Measurements from ENCODE around the gene PPARA. TPM values are rescaled to one million over a fixed set of nuclear protein-coding genes. Genes with fewer than 3 reads are reported as not detected.

The PPARA gene
- total and polyA plus RNA-seq, 2 experiments from 2014 or later = 8.7 to 14.4 TPM

DNA sequence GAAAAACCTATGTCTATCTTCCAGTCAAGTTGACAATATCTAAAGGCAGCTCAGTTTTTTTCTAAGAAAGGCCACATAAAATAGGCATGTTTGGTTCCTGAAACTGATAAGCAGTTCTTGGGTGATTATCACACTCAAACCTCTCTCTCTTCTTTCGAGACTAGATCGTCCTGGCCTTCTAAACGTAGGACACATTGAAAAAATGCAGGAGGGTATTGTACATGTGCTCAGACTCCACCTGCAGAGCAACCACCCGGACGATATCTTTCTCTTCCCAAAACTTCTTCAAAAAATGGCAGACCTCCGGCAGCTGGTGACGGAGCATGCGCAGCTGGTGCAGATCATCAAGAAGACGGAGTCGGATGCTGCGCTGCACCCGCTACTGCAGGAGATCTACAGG is 84.6 kb downstream of the PPARA start:
- DNase-seq = no peak
- H3K4me1 ChIP-seq (ENCODE audit: insufficient read depth) = peaks cover under 1% of the 10 kb centered on the region; the same call in 1 of the 2 replicates
- H3F3A ChIP-seq (ENCODE audit: insufficient read depth) = no peaks in the 10 kb centered on the region
- H3K27ac ChIP-seq = no peak overlapping the region
- H3K9me3 ChIP-seq (ENCODE audit: low read depth) = no peaks in the 10 kb centered on the region
- no peak overlapping the region for H2AFZ ChIP-seq
- H4K20me1 ChIP-seq (ENCODE audit: insufficient read depth) = no peaks in the 10 kb centered on the region
- no peaks in the 10 kb centered on the region for H3K9me2 ChIP-seq (ENCODE audit: insufficient read depth)
- WGBS, 2 experiments (ENCODE audit: low coverage in 1 of 2, low lambda C conversion rate in 2 of 2, missing lambda C conversion rate in 2 of 2) = 96 to 97% methylated on average over 12 of the region's 12 CpGs
- no peak overlapping the region for H3K4me2 ChIP-seq (ENCODE audit: unreplicated experiment)
- in situ Hi-C loops (cut with MboI) = no loop called here
- H3K9ac ChIP-seq = no peak overlapping the region
- no peaks in the 10 kb centered on the region for H3K27me3 ChIP-seq (replicated peaks; ENCODE audit: insufficient read depth)
- peaks cover 5% of the 10 kb centered on the region; the same call in 1 of the 2 replicates for H3K36me3 ChIP-seq (ENCODE audit: low read depth)
- no peaks in the 10 kb centered on the region for H3K79me2 ChIP-seq (ENCODE audit: insufficient read depth)
- H3K4me3 ChIP-seq = no peak overlapping the region
- TF ChIP-seq EZH2phosphoT487 (IDR thresholded peaks at IDR 0.05; ENCODE audit: insufficient read depth, low read depth) = no peak
- TF ChIP-seq EZH2 (IDR thresholded peaks at IDR 0.05; ENCODE audit: insufficient read depth, poor library complexity, severe bottlenecking) = no peak

DNA sequence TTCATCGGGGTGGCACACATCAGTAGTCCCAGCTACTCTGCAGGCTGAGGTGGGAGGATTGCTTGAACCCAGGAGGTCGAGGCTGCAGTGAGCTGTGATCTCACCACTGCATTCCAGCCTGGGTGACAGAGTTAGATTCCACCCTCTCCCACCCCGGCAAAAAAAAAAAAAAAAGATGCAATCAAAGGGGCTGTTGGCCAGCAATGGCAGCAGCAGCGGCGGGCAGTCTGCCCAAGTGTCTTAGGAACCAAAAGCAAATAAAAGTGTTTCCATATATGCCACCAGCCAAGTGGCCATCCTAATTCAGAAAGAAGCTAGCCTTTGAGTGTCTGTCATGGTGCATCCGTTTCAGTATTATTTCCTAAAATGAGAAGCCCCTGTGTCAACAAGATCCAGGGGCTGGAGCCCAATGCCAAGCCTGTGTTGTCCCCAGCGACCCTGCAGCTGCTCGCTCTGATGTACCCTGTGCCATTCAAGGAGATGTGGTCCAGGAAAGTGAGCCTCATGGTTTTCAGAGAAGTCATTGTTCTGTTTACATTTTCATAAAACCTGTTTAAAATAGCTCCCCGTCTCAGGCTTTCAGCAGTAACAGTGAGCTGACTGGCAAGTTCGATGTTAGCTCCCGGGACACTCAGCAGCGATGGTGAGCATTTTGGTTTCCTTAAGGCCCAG is 87.3 kb downstream of the PPARA start:
- WGBS, 2 experiments (ENCODE audit: low coverage in 1 of 2, low lambda C conversion rate in 2 of 2, missing lambda C conversion rate in 2 of 2) = 89 to 92% methylated on average over 12 of the region's 12 CpGs
- DNase-seq = no peak
- in situ Hi-C loops (cut with MboI) = no loop called here

DNA sequence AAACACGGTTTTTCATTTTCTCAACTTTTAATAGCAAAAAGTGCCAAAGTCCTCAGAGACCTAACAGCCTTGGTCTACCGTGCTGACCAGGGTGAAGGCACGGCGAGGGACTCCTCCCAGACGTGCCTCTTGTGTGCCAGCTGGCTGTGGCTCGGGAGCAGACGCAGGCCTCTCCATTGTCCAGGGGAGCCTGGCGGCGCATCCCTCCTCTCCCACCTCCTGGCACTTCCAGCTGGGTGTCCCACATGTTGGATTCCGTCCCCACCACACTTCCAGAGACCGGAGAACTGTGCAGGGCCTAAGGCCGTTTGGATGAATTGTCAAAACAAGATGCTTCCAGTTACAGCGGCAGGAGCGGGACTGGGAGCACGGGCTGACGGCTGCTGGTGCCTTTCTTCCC is 88.2 kb downstream of the PPARA start:
- H3F3A ChIP-seq (ENCODE audit: insufficient read depth) = peaks cover 4% of the 10 kb centered on the region; the same call in 1 of the 2 replicates
- TF ChIP-seq EZH2phosphoT487 (IDR thresholded peaks at IDR 0.05; ENCODE audit: insufficient read depth, low read depth) = no peak
- no peak for TF ChIP-seq EZH2 (IDR thresholded peaks at IDR 0.05; ENCODE audit: insufficient read depth, poor library complexity, severe bottlenecking)
- H3K27me3 ChIP-seq (replicated peaks; ENCODE audit: insufficient read depth) = no peaks in the 10 kb centered on the region
- H2AFZ ChIP-seq = no peak overlapping the region
- no peaks in the 10 kb centered on the region for H3K4me1 ChIP-seq (ENCODE audit: insufficient read depth)
- no peak overlapping the region for H3K27ac ChIP-seq
- H3K9ac ChIP-seq = no peak overlapping the region
- no peaks in the 10 kb centered on the region for H3K9me3 ChIP-seq (ENCODE audit: low read depth)
- no peak overlapping the region for H3K4me3 ChIP-seq
- peaks cover 5% of the 10 kb centered on the region; the same call in 1 of the 2 replicates for H3K36me3 ChIP-seq (ENCODE audit: low read depth)
- no peak for DNase-seq
- H3K4me2 ChIP-seq (ENCODE audit: unreplicated experiment) = no peak overlapping the region
- H3K9me2 ChIP-seq (ENCODE audit: insufficient read depth) = no peaks in the 10 kb centered on the region
- no peaks in the 10 kb centered on the region for H3K79me2 ChIP-seq (ENCODE audit: insufficient read depth)
- H4K20me1 ChIP-seq (ENCODE audit: insufficient read depth) = no peaks in the 10 kb centered on the region
- WGBS, 2 experiments (ENCODE audit: low coverage in 1 of 2, low lambda C conversion rate in 2 of 2, missing lambda C conversion rate in 2 of 2) = 90 to 93% methylated on average over 16 of the region's 16 CpGs
- in situ Hi-C loops (cut with MboI) = no loop called here

More for the DNA sequence above, 87.3 kb downstream of the PPARA start:
- H3K27me3 ChIP-seq (replicated peaks; ENCODE audit: insufficient read depth) = no peaks in the 10 kb centered on the region
- H3K36me3 ChIP-seq (ENCODE audit: low read depth) = peaks cover 5% of the 10 kb centered on the region; the same call in 1 of the 2 replicates
- H3K4me2 ChIP-seq (ENCODE audit: unreplicated experiment) = no peak overlapping the region
- H4K20me1 ChIP-seq (ENCODE audit: insufficient read depth) = no peaks in the 10 kb centered on the region
- no peak overlapping the region for H3K9ac ChIP-seq
- TF ChIP-seq EZH2phosphoT487 (IDR thresholded peaks at IDR 0.05; ENCODE audit: insufficient read depth, low read depth) = no peak
- TF ChIP-seq EZH2 (IDR thresholded peaks at IDR 0.05; ENCODE audit: insufficient read depth, poor library complexity, severe bottlenecking) = no peak
- H3K9me2 ChIP-seq (ENCODE audit: insufficient read depth) = no peaks in the 10 kb centered on the region
- H3K9me3 ChIP-seq (ENCODE audit: low read depth) = no peaks in the 10 kb centered on the region
- H3K79me2 ChIP-seq (ENCODE audit: insufficient read depth) = no peaks in the 10 kb centered on the region
- no peaks in the 10 kb centered on the region for H3K4me1 ChIP-seq (ENCODE audit: insufficient read depth)
- no peak overlapping the region for H2AFZ ChIP-seq
- H3K4me3 ChIP-seq = no peak overlapping the region
- H3F3A ChIP-seq (ENCODE audit: insufficient read depth) = peaks cover 4% of the 10 kb centered on the region; the same call in 1 of the 2 replicates
- no peak overlapping the region for H3K27ac ChIP-seq

DNA sequence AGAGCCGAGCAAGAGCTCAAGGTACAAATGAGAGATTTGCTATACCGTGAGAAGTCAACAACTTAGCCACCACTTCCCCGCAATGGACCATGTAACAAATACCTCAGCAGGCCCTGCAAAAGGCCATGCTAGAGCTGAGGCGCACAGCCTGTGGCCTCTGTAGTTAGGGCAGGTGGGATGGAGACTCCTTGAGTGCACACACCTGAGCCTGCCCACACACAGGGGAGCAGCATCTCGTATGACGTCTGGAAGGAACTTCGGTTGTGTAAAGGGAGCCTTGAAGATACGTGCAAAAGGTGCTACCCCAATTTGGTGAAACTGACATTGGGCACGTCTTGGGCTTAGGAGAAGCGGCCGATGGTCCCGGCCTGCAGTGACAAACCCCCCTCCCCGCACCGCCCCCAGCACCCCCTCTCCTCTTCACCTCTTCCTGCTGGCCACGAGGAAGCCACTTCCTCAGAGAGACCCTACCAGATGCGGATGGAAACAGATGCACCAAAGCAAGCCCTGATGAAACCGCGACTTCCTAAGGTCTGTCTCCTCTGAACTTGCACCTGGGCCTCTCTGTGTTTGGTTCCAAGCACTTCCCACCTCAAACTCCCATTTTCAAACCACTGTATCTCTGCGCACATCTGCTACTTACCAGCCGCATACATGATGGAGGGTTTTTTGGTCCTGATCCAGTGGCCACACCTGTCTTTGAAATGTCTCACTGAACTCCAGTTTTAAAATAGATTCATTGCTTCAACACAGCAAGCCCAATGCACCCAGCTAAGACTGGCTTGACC is 89.1 kb downstream of the PPARA start:
- Histone ChIP-seq H3K4me3 (no peak overlapping the region), H3K79me2 (ENCODE audit: insufficient read depth) (no peaks in the 10 kb centered on the region), H2AFZ (no peak overlapping the region), H3K4me1 (ENCODE audit: insufficient read depth) (no peaks in the 10 kb centered on the region), H3K4me2 (ENCODE audit: unreplicated experiment) (no peak overlapping the region), H3K9me3 (ENCODE audit: low read depth) (no peaks in the 10 kb centered on the region), H3K36me3 (ENCODE audit: low read depth) (peaks cover 5% of the 10 kb centered on the region; the same call in 1 of the 2 replicates), H3K9ac (no peak overlapping the region), H3F3A (ENCODE audit: insufficient read depth) (peaks cover 4% of the 10 kb centered on the region; the same call in 1 of the 2 replicates), H3K27ac (no peak overlapping the region), H3K9me2 (ENCODE audit: insufficient read depth) (no peaks in the 10 kb centered on the region), H4K20me1 (ENCODE audit: insufficient read depth) (no peaks in the 10 kb centered on the region), H3K27me3 (replicated peaks; ENCODE audit: insufficient read depth) (no peaks in the 10 kb centered on the region)
- DNase-seq = no peak
- in situ Hi-C loops (cut with MboI) = no loop called here
- TF ChIP-seq EZH2phosphoT487 (IDR thresholded peaks at IDR 0.05; ENCODE audit: insufficient read depth, low read depth) (no peak), EZH2 (IDR thresholded peaks at IDR 0.05; ENCODE audit: insufficient read depth, poor library complexity, severe bottlenecking) (no peak)
- WGBS, 2 experiments (ENCODE audit: low coverage in 1 of 2, low lambda C conversion rate in 2 of 2, missing lambda C conversion rate in 2 of 2) = 89 to 93% methylated on average over 16 to 20 of the region's 20 CpGs

Data from GM23248 (cell line).